Aorta (tissue), 5 donors: ENCODE data around the gene UBE2O. TPM values are rescaled to one million over a fixed set of nuclear protein-coding genes. Genes with fewer than 3 reads are reported as not detected.

ENCODE experiments used
- ATAC-seq: fragments of 200-7000 bp; cut with Tn5 transposase; one replicate; pipeline ENCODE4 v1.9.1; 2022; ENCODE audit warnings: moderate library complexity; ENCODE audit not compliant: low FRiP score
- DNase-seq, 2 donors: peaks; one replicate each; pipeline ENCODE4 v3.0.0-alpha.2; 2020
- H3K27ac ChIP-seq, 2 donors: one replicate each; pipeline ENCODE4 v1.5.1; 2013; ENCODE audit warnings: low read length in 2 of 2, mild to moderate bottlenecking in 2 of 2, moderate library complexity in 2 of 2, control low read depth in 1 of 2, inconsistent platforms in 1 of 2, low read depth in 1 of 2
- H3K27me3 ChIP-seq, 2 donors: one replicate each; pipeline ENCODE4 v1.6.1; 2013; ENCODE audit warnings: control low read depth in 1 of 2, low read length in 1 of 2, mild to moderate bottlenecking in 1 of 2, moderate library complexity in 1 of 2; ENCODE audit not compliant: insufficient read depth in 2 of 2, control insufficient read depth in 1 of 2
- H3K36me3 ChIP-seq, 2 donors: one replicate each; pipeline ENCODE4 v1.6.1; 2013; ENCODE audit warnings: control low read depth in 1 of 2, low read length in 1 of 2, mild to moderate bottlenecking in 1 of 2; ENCODE audit not compliant: insufficient read depth in 2 of 2, control insufficient read depth in 1 of 2
- H3K4me1 ChIP-seq, 2 donors: one replicate each; pipeline ENCODE4 v1.6.1; 2013; ENCODE audit warnings: low read length in 2 of 2, control low read depth in 1 of 2, mild to moderate bottlenecking in 1 of 2, moderate library complexity in 1 of 2; ENCODE audit not compliant: insufficient read depth in 2 of 2, control insufficient read depth in 1 of 2
- H3K4me3 ChIP-seq, 2 donors: one replicate each; pipeline ENCODE4 v1.5.1; 2013; ENCODE audit warnings: low read length in 2 of 2, control low read depth in 1 of 2, mild to moderate bottlenecking in 1 of 2
- H3K9me3 ChIP-seq: one replicate; pipeline ENCODE4 v1.6.1; 2013; ENCODE audit warnings: mild to moderate bottlenecking, low read length; ENCODE audit not compliant: control insufficient read depth
- WGBS, 2 donors: extraction: QIAGEN DNeasy Blood & Tissue Kit; methylation state at CpG; one replicate each; pipeline ENCODE4 v1.1.7; 2013; 5-methylcytosine and 5-hydroxymethylcytosine counted together
- intact Hi-C, 2 donors: fragments of 100-400 bp; cut with DNase I; formaldehyde crosslinking; loops; one replicate each; pipeline versions ENCODE4 v1.14.2 to v1.15.0; 2022
- polyA plus RNA-seq, 2 donors: library from polyadenylated mRNA; stranded (reverse); fragments of 200-250 nt; gene quantifications; one replicate each; pipeline ENCODE4 v1.2.3, GENCODE V29; 2013
- total RNA-seq, 2 donors: library from RNA; stranded (reverse); fragmentation: NEBNext Ultra II Directional; extraction: Animal tissue kit (Norgen Biotek cat#: 25700); gene quantifications; one replicate each; pipeline ENCODE4 v1.2.1, GENCODE V29; 2021
- donor health status: healthy with polysubstance abuse.
- donor health status: Bipolar disorder and iron deficiency.
- donor health status: DM: no; HTN: no; CAD: no.
- donor health status: DM: no; HTN: no; CAD: no.
- donor health status: DM: yes; HTN: yes; CAD: no.

The UBE2O gene
- total and polyA plus RNA-seq, 4 donors = 2.5 to 24.7 (median 12.5) TPM

GRCh38 chr17:76466775-76467130 is 13.8 kb upstream of the UBE2O start:
- H3K27ac ChIP-seq = no peak overlapping the region
- WGBS, 2 donors = 74 to 82% methylated on average over 6 of the region's 6 CpGs
- intact Hi-C loops = loop anchor here (1.0 to 10.0 kb wide), 2 partner anchors 40 to 52 kb away; no protein-coding TSS in a partner anchor

DNA sequence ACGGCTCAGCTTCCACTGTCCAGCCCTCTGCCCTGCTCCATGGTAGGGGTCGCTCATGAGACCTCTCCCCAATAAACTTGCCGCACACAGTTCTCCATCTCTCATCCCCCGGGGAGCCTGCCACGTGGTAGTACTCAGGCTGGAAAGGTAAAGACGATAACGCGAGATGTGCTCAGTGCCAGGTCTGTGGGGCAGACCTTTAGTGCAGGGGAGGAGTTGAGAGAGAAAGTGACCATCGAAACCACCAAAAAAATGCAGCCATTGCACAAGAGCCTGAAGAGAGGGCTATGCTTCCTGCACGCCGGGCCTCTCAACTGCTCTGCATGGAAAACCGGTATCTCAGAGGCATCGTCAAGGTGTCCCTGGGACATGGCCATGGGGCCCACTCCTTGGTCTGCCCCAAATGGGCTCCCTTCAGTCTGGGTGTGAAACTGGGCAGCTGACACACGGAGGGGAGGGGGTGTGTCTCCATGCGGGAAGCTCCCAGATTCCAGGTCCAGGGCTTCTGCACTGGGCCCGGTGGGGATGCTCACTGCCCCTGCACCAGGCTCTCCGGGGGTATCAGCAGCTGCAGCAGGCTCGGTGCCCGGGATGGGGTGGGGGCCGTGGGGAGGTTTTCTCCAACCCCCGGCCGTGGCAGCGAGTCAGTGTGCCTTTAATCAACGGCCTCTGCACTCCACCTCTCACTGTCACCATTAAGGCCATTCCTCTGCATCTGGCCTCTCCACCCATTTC is 9.8 kb upstream of the UBE2O start:
- no peak overlapping the region for H3K27ac ChIP-seq
- ATAC-seq (no peak), DNase-seq (no peak)
- H3K27me3 ChIP-seq = no peaks in the 10 kb centered on the region
- H3K36me3 ChIP-seq = no peaks in the 10 kb centered on the region
- intact Hi-C loops = loop anchor here in 1 of 2 donors (10.0 kb wide), 1 partner anchor 48 kb away; no protein-coding TSS in a partner anchor
- no peaks in the 10 kb centered on the region for H3K9me3 ChIP-seq
- WGBS, 2 donors = 84 to 85% methylated on average over 24 of the region's 24 CpGs
- H3K4me1 ChIP-seq = no peaks in the 10 kb centered on the region
- H3K4me3 ChIP-seq = no peak overlapping the region

More at GRCh38 chr17:76466775-76467130, 13.8 kb upstream of the UBE2O start:
- ATAC-seq (no peak), DNase-seq (no peak)
- Histone ChIP-seq H3K9me3 (no peaks in the 10 kb centered on the region), H3K27me3 (no peaks in the 10 kb centered on the region), H3K4me3 (no peak overlapping the region), H3K36me3 (no peaks in the 10 kb centered on the region), H3K4me1 (no peaks in the 10 kb centered on the region)

- H3K27me3 ChIP-seq = no peaks in the 10 kb centered on the region
- intact Hi-C loops = loop anchor here in 1 of 2 donors (10.0 kb wide), 1 partner anchor 47 kb away; no protein-coding TSS in a partner anchor
- no peaks in the 10 kb centered on the region for H3K9me3 ChIP-seq
- H3K4me3 ChIP-seq = no peak overlapping the region
- no peak overlapping the region for H3K27ac ChIP-seq
- no peaks in the 10 kb centered on the region for H3K4me1 ChIP-seq
- ATAC-seq (no peak), DNase-seq (no peak)
- WGBS, 2 donors = 72 to 78% methylated on average over 11 of the region's 11 CpGs
- H3K36me3 ChIP-seq = no peaks in the 10 kb centered on the region
These were observed 9.0 kb upstream of the UBE2O start for GRCh38 chr17:76461765-76462555.

DNA sequence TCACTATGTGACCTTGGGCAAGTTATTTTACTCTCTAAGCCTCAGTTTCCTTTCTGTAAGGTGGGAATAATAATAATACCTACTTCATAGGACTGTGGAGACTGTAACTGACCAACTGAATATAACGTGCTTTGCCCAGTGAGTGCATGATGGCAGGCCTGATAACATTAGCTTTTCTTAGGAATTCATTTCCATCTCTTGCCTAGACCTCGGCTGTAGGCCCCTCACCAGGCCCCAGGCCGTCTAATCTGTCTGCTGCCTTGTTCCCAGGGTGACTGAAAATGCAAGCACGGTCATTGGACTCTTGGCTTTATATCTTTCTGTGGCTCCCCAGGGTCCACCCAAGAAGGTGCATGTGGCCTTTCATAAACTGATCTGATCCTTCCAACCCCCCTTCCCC is 6.7 kb upstream of the UBE2O start:
- intact Hi-C loops = loop anchor here in 1 of 2 donors (10.0 kb wide), 1 partner anchor 45 kb away; no protein-coding TSS in a partner anchor
- WGBS, 2 donors = 80 to 87% methylated on average over 4 of the region's 4 CpGs
- ATAC-seq = no peak

DNA sequence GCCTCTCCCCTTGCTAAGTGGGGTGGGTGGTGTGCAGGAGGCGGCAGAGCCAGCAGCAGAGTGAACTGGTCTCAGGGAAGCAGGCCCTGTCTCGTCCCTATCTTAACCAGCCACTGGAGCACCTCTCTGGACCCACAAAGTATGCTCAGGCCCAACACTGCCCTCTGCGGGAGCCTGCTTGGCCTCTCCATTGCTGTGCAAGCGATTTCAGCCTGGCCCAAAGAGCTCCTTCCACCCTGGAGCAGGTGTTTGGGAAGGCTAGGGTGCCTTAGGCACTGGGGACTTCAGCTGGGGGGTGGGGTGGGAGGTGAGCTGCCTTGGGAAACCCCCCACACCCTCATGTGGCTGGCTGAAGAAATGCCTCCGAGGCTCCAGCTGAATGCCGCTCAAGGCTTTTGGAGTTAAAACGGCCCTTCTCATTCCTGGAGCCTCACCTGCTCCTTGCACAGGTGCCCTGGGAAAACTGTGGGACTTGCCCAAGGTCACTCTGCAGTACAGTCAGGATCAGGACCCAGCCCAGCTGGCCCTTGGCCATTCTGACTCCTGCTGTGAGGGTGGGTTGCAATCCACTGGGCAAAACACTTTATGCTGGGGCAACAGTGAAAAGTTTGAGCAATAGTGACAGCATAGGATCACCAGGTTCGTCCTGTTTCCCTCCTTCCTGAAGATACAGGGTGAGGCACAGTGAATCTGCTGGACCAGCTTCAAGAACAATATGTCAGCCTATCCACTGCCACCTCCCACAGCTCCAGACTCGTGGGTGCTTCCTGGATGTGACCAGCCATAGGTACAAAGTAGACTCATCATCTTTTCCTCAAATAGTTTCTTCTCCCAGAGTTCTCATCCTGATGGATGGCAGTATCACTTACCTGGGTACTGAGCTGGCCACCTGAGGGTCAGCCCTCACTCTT is 5.9 kb upstream of the UBE2O start:
- no peak overlapping the region for H3K4me3 ChIP-seq
- H3K4me1 ChIP-seq = no peaks in the 10 kb centered on the region
- ATAC-seq (no peak), DNase-seq (no peak)
- H3K27me3 ChIP-seq = no peaks in the 10 kb centered on the region
- H3K27ac ChIP-seq = no peak overlapping the region
- whole genome bisulfite sequencing, 2 donors = 65 to 66% methylated on average over 9 of the region's 9 CpGs
- H3K9me3 ChIP-seq = no peaks in the 10 kb centered on the region
- intact Hi-C loops = no loop called here
- no peaks in the 10 kb centered on the region for H3K36me3 ChIP-seq

More for the DNA sequence above, 6.7 kb upstream of the UBE2O start:
- Histone ChIP-seq H3K4me3 (no peak overlapping the region), H3K27me3 (no peaks in the 10 kb centered on the region), H3K27ac (no peak overlapping the region), H3K9me3 (no peaks in the 10 kb centered on the region), H3K36me3 (no peaks in the 10 kb centered on the region), H3K4me1 (no peaks in the 10 kb centered on the region)
- no peak for DNase-seq

DNA sequence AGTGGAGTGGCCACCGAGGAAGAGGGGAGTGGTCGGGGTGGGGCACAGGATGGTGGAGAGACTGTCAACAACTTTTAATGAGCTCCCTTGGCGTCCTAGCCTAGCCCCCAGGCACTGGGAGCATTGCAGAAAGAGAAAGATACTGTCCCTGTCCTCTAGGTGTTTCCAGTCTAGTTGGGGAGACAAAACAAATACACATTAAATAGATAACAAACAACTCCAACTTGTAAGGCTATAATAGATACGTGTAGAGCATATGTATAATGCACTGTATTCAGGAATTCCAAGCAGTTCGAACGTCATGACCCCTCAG is 435 bp upstream of the UBE2O start:
- Histone ChIP-seq H3K36me3 (no peaks in the 10 kb centered on the region), H3K27ac (no peak overlapping the region), H3K27me3 (no peaks in the 10 kb centered on the region), H3K4me3 (no peak overlapping the region), H3K9me3 (no peaks in the 10 kb centered on the region), H3K4me1 (no peaks in the 10 kb centered on the region)
- 20 to 24% methylated on average over 6 of the region's 6 CpGs for WGBS, 2 donors
- intact Hi-C loops = no loop called here
- DNase-seq (no peak), ATAC-seq (no peak)

DNA sequence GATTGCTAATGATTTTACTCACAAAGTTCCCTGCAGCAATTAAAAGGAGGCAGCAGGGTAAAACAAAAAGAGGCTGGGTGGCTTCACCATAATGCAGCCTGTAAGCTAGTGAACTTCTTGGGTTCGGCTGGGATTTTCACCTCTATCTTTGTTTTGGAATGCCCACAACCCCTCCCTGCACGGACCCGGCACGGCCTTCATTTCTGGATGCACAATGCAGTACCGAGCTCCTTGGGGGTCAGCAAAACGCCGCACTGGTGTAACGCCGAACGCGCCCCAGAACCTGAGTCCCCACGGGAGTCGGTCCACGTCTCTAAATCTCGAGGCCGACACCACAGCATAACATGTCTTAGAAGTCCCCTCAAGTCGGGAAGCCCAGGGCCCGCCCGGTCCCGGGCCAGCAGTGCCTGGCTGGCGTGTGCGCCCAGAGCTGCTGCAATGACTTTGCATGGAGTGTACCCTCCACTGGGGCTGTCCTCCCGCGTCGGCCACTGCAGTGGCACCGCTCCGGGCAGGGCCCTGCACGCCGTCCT is 759 bp downstream of the UBE2O start:
- ATAC-seq = peak; percentile 56
- Histone ChIP-seq H3K4me3 (peak overlapping the region; percentile 59 to 79), H3K36me3 (no peaks in the 10 kb centered on the region), H3K4me1 (no peaks in the 10 kb centered on the region), H3K27ac (no peak overlapping the region), H3K9me3 (no peaks in the 10 kb centered on the region), H3K27me3 (no peaks in the 10 kb centered on the region)
- WGBS, 2 donors = 1 to 2% methylated on average over 29 of the region's 29 CpGs
- intact Hi-C loops = no loop called here
- peak; percentile 53 to 79 for DNase-seq

DNA sequence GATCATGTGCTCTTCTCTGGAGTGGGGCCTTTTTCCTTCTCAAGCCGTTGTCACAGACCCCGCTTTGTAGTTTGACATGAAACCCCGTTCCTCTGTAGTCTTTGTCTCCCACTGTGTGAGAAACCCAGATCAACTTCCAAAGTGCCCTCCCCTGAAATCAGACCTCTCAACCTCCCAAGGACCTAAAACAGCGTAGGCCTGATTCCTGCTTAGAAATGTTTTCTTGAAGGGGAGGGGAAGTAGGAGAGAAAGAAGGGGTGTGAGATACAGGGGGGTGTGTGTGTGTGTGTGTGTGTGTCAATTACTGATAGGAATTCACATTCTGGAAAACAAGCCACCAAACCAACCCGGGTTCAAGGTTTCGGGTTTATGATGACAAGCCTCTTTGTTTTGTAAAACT is 1.4 kb downstream of the UBE2O start:
- Histone ChIP-seq H3K27me3 (no peaks in the 10 kb centered on the region), H3K27ac (no peak overlapping the region), H3K36me3 (no peaks in the 10 kb centered on the region), H3K4me1 (no peaks in the 10 kb centered on the region), H3K9me3 (no peaks in the 10 kb centered on the region), H3K4me3 (no peak overlapping the region)
- no peak for ATAC-seq
- 82 to 86% methylated on average over 6 of the region's 6 CpGs for WGBS, 2 donors
- no peak for DNase-seq
- intact Hi-C loops = no loop called here
